Kidney epithelial cell (primary cell): ENCODE measurements around the gene SLC25A31. TPM values are rescaled to one million over a fixed set of nuclear protein-coding genes. Genes with fewer than 3 reads are reported as not detected.

Source experiments
- DNase-seq: peaks from one replicate; pipeline ENCODE4 v3.0.0-alpha.2; 2010; ENCODE audit warnings: low read depth
- H3K27me3 ChIP-seq: 2 replicates; pipeline ENCODE4 v1.6.0; 2011; ENCODE audit warnings: low read length; ENCODE audit not compliant: control insufficient read depth, insufficient read depth
- H3K36me3 ChIP-seq: 2 replicates; pipeline ENCODE4 v1.5.1; 2011; ENCODE audit warnings: low read length; ENCODE audit not compliant: control insufficient read depth, insufficient read depth
- H3K4me3 ChIP-seq: 2 replicates; pipeline ENCODE4 v1.5.1; 2011; ENCODE audit warnings: low read depth, mild to moderate bottlenecking, control low read depth, low read length
- total RNA-seq: library from RNA; depleted of rRNA; stranded (reverse); fragments of >200 nt; gene quantifications from 2 replicates; pipeline ENCODE4 v1.2.3, GENCODE V29; 2015
- TF ChIP-seq, protein P1 (sequence below): IDR thresholded peaks from 2 replicates; pipeline ENCODE4 v1.5.1; 2011; ENCODE audit warnings: mild to moderate bottlenecking, moderate library complexity, low read length, control low read depth, inconsistent platforms; ENCODE audit not compliant: insufficient read depth, poor library complexity, severe bottlenecking

Gene SLC25A31
- total RNA-seq, 1 donor from 2014 or later: not detected

GRCh38 chr4:127771535-127772275 lies 41.5 kb downstream of the SLC25A31 start:
- no peak for DNase-seq

GRCh38 chr4:127772769-127773671 lies 42.8 kb downstream of the SLC25A31 start:
- DNase-seq: no peak
- no peak overlapping the region for H3K4me3 ChIP-seq
- no peaks in the 10 kb centered on the region for H3K36me3 ChIP-seq
- TF ChIP-seq, protein P1, sequence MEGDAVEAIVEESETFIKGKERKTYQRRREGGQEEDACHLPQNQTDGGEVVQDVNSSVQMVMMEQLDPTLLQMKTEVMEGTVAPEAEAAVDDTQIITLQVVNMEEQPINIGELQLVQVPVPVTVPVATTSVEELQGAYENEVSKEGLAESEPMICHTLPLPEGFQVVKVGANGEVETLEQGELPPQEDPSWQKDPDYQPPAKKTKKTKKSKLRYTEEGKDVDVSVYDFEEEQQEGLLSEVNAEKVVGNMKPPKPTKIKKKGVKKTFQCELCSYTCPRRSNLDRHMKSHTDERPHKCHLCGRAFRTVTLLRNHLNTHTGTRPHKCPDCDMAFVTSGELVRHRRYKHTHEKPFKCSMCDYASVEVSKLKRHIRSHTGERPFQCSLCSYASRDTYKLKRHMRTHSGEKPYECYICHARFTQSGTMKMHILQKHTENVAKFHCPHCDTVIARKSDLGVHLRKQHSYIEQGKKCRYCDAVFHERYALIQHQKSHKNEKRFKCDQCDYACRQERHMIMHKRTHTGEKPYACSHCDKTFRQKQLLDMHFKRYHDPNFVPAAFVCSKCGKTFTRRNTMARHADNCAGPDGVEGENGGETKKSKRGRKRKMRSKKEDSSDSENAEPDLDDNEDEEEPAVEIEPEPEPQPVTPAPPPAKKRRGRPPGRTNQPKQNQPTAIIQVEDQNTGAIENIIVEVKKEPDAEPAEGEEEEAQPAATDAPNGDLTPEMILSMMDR: no peak
- H3K27me3 ChIP-seq: no peaks in the 10 kb centered on the region

More at GRCh38 chr4:127771535-127772275, 41.5 kb downstream of the SLC25A31 start:
- Histone ChIP-seq H3K27me3 (no peaks in the 10 kb centered on the region), H3K4me3 (no peak overlapping the region), H3K36me3 (no peaks in the 10 kb centered on the region)
- TF ChIP-seq, protein P1: no peak

- no peak for DNase-seq
- TF ChIP-seq, protein P1: no peak
- Histone ChIP-seq H3K36me3 (no peaks in the 10 kb centered on the region), H3K27me3 (no peaks in the 10 kb centered on the region), H3K4me3 (no peak overlapping the region)
Observed at GRCh38 chr4:127775843-127776242, 45.6 kb downstream of the SLC25A31 start.

- Histone ChIP-seq H3K4me3 (no peak overlapping the region), H3K36me3 (no peaks in the 10 kb centered on the region), H3K27me3 (no peaks in the 10 kb centered on the region)
- TF ChIP-seq, protein P1: no peak
- no peak for DNase-seq
Observed at GRCh38 chr4:127776620-127777019, 46.4 kb downstream of the SLC25A31 start.

GRCh38 chr4:127777487-127777886 lies 47.3 kb downstream of the SLC25A31 start:
- TF ChIP-seq, protein P1: no peak
- H3K36me3 ChIP-seq: no peaks in the 10 kb centered on the region
- no peaks in the 10 kb centered on the region for H3K27me3 ChIP-seq
- H3K4me3 ChIP-seq: no peak overlapping the region
- no peak for DNase-seq
